ENCODE measurements around the gene TTC23L. TPM values are rescaled to one million over a fixed set of nuclear protein-coding genes. Genes with fewer than 3 reads are reported as not detected.

Gene TTC23L
- total RNA-seq, 1 donor from 2014 or later: not detected

DNA sequence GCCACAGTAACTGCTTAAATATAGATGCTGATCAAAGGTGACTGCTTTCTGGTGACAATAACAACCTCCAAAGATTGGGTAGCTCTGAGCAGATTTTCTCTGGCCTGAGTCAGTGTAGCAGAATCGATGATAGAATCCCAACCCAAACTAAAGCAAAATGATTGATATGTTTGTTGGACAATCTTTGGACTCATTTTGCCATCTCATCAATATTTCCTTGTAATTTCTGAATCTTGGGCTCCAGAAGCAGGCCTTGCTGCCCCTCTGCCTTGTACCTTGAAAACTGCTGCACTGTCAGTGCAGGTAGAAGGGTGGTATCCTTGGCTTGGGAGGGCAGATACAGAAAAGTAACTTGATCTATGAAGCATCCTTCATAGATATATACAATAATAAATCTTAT is 18.9 kb downstream of the TTC23L start:
- H3K4me3 ChIP-seq (ENCODE audit: low read depth, low read length): no peak overlapping the region
- no peak for DNase-seq (ENCODE audit: low read depth)
- TF ChIP-seq, protein P1, sequence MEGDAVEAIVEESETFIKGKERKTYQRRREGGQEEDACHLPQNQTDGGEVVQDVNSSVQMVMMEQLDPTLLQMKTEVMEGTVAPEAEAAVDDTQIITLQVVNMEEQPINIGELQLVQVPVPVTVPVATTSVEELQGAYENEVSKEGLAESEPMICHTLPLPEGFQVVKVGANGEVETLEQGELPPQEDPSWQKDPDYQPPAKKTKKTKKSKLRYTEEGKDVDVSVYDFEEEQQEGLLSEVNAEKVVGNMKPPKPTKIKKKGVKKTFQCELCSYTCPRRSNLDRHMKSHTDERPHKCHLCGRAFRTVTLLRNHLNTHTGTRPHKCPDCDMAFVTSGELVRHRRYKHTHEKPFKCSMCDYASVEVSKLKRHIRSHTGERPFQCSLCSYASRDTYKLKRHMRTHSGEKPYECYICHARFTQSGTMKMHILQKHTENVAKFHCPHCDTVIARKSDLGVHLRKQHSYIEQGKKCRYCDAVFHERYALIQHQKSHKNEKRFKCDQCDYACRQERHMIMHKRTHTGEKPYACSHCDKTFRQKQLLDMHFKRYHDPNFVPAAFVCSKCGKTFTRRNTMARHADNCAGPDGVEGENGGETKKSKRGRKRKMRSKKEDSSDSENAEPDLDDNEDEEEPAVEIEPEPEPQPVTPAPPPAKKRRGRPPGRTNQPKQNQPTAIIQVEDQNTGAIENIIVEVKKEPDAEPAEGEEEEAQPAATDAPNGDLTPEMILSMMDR (conservative IDR thresholded peaks at IDR 0.05; ENCODE audit: low read depth, low read length): no peak

- TF ChIP-seq, protein P1 (conservative IDR thresholded peaks at IDR 0.05; ENCODE audit: low read depth, low read length): no peak
- no peak for DNase-seq (ENCODE audit: low read depth)
- H3K4me3 ChIP-seq (ENCODE audit: low read depth, low read length): no peak overlapping the region
These were observed 19.8 kb downstream of the TTC23L start for GRCh38 chr5:34858790-34859189.

DNA sequence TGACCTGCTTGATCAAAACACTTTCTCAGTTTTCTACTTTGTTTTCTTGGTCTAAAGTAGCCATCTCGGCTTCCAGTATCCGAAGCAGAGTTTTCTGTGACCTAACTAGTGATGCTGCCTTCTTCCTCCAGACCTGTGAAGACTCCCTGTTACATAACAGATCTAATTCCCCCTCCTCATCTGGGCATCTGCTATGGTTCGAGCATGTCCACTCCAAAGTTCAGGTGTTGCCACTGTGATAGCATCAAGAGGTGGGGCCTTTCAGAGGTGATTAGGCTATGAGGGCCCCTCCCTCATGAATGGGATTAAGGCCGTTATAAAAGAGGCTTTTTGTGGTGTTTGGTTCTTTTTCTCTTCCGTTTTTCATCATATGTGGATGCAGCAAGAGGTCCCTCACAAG is 20.3 kb downstream of the TTC23L start:
- TF ChIP-seq, protein P1 (conservative IDR thresholded peaks at IDR 0.05; ENCODE audit: low read depth, low read length): no peak
- no peak overlapping the region for H3K4me3 ChIP-seq (ENCODE audit: low read depth, low read length)
- no peak for DNase-seq (ENCODE audit: low read depth)

DNA sequence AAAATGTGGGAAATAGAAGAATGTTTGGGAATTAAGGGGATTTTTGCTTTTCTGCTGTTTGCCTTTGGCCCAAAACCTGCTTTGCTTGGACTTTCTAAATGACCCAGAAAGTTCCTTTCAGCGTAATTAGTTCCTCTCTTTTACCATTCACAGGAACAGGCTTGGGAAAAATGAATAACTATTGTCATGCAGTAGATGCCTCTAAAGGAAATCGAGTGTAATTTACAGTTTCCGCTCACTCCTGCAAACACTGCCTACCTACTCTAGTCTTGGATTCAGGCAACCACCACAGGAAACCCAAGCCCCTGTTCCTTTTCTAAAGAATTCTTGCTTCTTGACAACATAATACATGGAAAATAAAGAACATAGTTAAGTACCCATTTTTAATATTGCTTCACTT is 25.0 kb downstream of the TTC23L start:
- no peak overlapping the region for H3K4me3 ChIP-seq (ENCODE audit: low read depth, low read length)
- TF ChIP-seq, protein P1 (conservative IDR thresholded peaks at IDR 0.05; ENCODE audit: low read depth, low read length): no peak
- no peak for DNase-seq (ENCODE audit: low read depth)

- H3K4me3 ChIP-seq (ENCODE audit: low read depth, low read length): no peak overlapping the region
- no peak for DNase-seq (ENCODE audit: low read depth)
- TF ChIP-seq, protein P1 (conservative IDR thresholded peaks at IDR 0.05; ENCODE audit: low read depth, low read length): no peak
These were observed 26.1 kb downstream of the TTC23L start for GRCh38 chr5:34865091-34865490.

DNA sequence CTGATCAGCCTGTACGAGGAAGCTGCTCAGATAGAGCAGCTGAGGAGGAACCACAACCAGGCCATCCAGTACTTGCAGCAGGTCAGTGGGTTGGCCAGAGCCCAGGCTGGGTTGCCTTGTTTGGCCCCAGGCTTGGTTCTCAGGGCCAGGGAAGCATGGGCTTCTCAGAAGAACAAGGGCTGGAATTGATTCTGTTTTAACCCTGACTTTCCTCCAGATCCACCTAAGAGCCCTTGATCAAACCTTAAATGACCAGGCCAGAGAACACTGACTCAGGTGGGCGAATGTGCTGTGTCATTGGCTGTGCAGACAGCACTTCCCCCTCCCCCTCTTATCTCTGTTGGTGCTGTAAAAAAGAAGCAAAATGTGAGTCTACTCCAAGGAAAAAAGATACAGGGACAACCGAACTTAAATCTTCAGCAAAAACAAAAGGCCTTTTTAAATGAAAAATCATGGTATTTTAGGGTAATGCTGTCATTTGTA is 28.1 kb downstream of the TTC23L start:
- no peak for DNase-seq (ENCODE audit: low read depth)
- H3K4me3 ChIP-seq (ENCODE audit: low read depth, low read length): no peak overlapping the region
- TF ChIP-seq, protein P1 (conservative IDR thresholded peaks at IDR 0.05; ENCODE audit: low read depth, low read length): no peak

DNA sequence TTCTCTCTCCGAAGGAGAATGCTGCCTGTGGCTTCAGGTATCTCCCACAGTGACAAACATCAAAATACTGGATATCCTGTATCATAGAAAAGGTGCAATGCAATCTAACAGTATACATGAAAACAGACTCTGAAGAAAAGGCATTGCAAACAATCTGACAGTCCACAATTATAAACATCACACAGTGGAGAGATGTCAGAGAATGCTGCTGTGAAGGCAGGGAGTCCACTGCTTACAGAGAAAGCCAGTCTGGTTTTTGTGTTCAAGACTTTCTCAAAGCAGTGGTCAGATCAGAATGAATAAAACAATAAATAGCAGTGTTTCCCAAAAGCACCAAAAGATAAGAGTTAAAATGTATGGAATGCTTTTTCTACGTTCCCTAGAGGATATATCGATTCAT is 28.7 kb downstream of the TTC23L start:
- DNase-seq (ENCODE audit: low read depth): no peak
- TF ChIP-seq, protein P1 (conservative IDR thresholded peaks at IDR 0.05; ENCODE audit: low read depth, low read length): no peak
- no peak overlapping the region for H3K4me3 ChIP-seq (ENCODE audit: low read depth, low read length)
